Suprapubic skin (tissue), 3 donors: ENCODE measurements around the gene SMTNL1.

ENCODE experiments used
- EP300 ChIP-seq: sonication (generic); formaldehyde crosslinking; IDR thresholded peaks from one replicate; pipeline ENCODE4 v1.6.1; 2017; ENCODE audit warnings: antibody characterized with exemption
- TF ChIP-seq, protein P1 (sequence below), 2 donors: fragments of 200-600 bp in 1 of 2; fragments of 450-650 bp in 1 of 2; sonication (generic) in 1 of 2; IDR thresholded peaks; one replicate each; pipeline ENCODE4 v1.5.1; 2016 to 2019; ENCODE audit warnings: antibody characterized with exemption in 2 of 2, mild to moderate bottlenecking in 1 of 2, moderate library complexity in 1 of 2

GRCh38 chr11:57546869-57547475 lies 9.6 kb downstream of the SMTNL1 start:
- TF ChIP-seq, protein P1, sequence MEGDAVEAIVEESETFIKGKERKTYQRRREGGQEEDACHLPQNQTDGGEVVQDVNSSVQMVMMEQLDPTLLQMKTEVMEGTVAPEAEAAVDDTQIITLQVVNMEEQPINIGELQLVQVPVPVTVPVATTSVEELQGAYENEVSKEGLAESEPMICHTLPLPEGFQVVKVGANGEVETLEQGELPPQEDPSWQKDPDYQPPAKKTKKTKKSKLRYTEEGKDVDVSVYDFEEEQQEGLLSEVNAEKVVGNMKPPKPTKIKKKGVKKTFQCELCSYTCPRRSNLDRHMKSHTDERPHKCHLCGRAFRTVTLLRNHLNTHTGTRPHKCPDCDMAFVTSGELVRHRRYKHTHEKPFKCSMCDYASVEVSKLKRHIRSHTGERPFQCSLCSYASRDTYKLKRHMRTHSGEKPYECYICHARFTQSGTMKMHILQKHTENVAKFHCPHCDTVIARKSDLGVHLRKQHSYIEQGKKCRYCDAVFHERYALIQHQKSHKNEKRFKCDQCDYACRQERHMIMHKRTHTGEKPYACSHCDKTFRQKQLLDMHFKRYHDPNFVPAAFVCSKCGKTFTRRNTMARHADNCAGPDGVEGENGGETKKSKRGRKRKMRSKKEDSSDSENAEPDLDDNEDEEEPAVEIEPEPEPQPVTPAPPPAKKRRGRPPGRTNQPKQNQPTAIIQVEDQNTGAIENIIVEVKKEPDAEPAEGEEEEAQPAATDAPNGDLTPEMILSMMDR (IDR thresholded peaks at IDR 0.05), result no peak
- TF ChIP-seq EP300, result no peak
